Measurements from ENCODE around the gene KLHL41.

Gene KLHL41

GRCh38 chr2:169509298-169509885 is at the start of gene KLHL41:
KLHL41 (plus strand) TSS chr2:169509702; CDS start chr2:169509779, 77 bp downstream.
- no peak for DNase-seq

GRCh38 chr2:169461143-169461542 is 48.4 kb upstream of the KLHL41 start:
- no peak for DNase-seq

- DNase-seq: peak; percentile 71
These were observed 46.4 kb upstream of the KLHL41 start for GRCh38 chr2:169462896-169463695.

GRCh38 chr2:169464466-169464865 is 45.0 kb upstream of the KLHL41 start:
- no peak for DNase-seq

GRCh38 chr2:169464882-169465281 is 44.6 kb upstream of the KLHL41 start:
- DNase-seq: no peak

DNA sequence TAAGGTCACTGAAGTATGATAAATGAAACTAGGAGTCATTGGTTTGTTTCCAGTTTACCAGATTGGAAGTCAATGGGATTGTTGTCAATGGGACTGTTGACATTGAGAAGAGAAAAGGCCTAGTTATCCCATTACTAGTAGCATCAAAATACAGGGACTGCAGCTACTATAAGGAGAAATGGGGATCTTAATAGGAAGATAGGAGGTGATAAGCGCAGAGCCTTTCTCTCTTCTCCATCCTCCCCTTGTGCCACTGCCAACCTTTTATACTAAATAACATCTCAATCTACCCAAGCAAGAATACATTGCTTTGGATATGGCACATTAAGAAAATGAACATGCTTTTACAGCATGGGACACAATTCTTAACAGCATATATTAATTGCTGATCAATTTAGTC is 40.7 kb upstream of the KLHL41 start:
- DNase-seq: no peak

DNA sequence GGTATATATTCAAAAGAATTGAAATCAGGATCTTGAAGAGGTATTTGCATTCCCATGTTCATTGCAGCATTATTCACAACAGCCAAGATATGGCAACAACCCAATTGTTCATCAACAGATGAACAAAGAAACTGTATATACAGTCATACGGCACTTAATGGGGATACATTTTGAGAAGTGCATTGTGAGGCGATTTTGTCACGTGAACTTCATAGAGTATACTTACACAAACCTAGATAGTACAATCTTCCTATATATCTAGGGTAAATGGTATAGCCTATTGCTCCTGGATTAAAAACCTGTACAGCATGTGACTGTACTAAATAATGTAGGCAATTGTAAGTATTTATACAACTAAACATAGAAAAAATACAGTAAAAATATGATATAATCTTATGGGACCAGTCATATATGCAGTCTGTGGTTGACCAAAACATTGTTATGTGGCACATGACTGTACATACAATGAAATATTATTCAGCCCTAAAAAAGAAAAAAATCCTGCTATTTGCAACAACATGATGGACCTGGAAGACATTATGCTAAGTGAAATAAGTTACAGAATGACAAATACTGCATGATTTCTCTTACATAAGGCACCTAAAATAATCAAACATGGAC is 39.4 kb upstream of the KLHL41 start:
- no peak for DNase-seq

DNA sequence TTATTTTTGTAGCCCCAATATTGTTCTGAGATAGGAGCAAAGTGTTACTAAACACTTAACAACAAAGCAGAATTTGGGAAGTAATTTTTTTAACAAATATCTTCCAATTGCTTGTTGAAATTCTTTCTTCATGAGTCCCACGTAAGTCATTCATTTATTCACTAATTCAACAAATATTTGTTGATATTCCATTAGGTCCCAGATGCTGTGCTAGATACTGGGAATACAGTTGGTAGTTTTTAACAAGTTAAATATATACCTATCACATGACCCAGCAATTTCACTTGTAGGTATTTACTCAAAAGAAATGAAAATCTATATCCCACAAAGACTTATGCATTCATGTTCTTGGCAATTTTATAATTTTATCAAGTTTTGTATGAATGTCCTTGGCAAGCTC is 37.3 kb upstream of the KLHL41 start:
- DNase-seq: no peak

GRCh38 chr2:169476459-169476858 is 33.0 kb upstream of the KLHL41 start:
- DNase-seq: no peak

- DNase-seq: no peak
These were observed 31.2 kb upstream of the KLHL41 start for GRCh38 chr2:169478339-169478738.

DNA sequence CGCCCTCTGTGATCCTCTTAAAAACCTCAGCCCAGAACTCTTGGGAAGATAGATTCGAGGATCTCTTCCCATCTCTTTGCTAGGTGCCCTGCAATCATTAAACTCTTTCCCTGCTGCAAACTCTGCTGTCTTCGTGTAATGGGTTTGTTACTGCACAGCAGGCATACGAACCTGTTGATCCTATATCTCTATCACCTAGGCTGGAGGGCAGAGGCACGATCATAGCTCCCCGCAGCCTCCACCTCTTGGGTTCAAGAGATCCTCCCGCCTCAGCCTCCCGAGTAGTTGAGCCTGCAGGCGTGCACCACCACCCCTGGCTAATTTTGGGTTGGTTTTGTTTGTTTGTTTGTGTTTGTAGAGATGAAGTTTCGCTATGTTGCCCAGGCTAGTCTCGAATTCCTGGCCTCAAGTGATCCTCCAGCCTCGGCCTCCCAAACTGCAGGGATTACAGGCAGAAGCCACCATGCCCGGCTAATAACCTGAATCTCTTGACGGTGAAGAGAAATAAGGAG is 30.7 kb upstream of the KLHL41 start:
- DNase-seq: no peak

GRCh38 chr2:169479257-169480078 is 30.0 kb upstream of the KLHL41 start, which contains the start of gene BBS5:
BBS5 (plus strand) TSS chr2:169479494; CDS start chr2:169479554, 60 bp downstream.
- DNase-seq: peak; percentile 65

GRCh38 chr2:169480079-169480465 is 29.4 kb upstream of the KLHL41 start:
- no peak for DNase-seq

- no peak for DNase-seq
These were observed 23.8 kb upstream of the KLHL41 start for GRCh38 chr2:169485650-169486138.

DNA sequence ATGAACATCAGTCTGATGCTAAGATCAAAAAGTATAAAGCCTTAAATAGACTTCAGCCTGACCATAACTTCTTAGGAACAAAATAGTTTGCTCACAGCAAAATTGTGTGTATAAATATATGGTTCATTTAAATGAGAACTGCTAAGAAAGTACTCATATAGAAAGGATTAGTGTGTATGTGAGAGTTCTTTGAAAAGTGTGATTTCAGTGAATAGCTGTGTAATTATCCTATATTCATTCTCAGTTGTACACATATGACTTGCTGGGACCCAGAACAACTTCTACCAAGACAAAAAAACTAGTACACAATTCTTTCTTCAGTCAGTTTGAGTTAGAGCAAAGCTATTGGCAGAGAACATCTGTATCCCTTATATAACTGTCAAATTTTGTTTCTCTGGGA is 23.0 kb upstream of the KLHL41 start:
- no peak for DNase-seq

GRCh38 chr2:169490834-169491233 is 18.7 kb upstream of the KLHL41 start:
- no peak for DNase-seq

- no peak for DNase-seq
These were observed 18.1 kb upstream of the KLHL41 start for GRCh38 chr2:169491378-169491777.

DNA sequence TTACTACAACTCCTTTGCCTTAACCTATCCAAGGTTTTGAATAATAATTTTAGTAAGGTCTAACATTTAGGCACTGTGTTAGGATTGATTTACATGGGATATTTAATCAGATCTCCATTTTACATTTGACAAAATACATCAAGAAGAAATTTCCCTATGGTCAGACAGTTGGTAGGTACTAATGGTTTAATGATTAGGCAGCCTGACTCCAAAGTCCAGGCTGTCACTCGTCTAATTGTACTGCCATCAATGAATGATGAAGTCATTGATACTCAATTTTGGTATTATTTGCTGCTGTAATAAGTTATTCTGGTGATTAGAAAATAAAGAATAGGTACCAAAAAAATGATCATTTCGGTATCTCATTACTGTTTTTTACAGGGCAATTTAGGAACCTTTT is 16.1 kb upstream of the KLHL41 start:
- DNase-seq: no peak

DNA sequence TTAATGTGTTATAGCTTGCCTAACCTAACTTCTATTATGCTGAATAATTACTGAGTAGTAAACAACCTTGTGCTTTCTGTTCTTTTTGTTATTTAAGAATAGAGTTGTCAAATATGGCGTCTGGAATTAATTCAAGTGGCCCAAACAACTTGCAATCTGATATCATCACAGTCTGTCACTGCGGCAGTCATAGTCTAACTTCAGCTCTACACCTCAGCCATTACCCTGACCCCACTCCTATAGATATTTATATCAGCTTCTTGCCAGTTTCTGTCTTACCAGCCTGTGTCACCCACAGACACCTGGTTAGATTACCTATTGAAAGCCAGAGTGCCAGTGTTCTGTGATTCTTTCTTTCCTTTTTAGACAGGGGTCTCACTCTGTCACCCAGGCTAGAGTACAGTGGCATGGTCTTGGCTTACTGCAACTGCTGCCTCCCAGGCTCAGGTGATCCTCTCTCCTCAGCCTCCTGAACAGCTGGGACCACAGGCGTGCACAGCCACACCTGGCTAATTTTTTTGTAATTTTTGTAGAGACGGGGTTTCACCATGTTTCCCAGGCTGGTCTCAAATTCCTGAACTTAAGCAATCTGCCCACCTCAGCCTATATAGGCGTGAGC is 14.1 kb upstream of the KLHL41 start:
- no peak for DNase-seq

GRCh38 chr2:169504651-169505050 is 4.9 kb upstream of the KLHL41 start:
- no peak for DNase-seq

GRCh38 chr2:169507698-169508097 is 1.8 kb upstream of the KLHL41 start:
- peak; percentile 32 for DNase-seq

- no peak for DNase-seq
These were observed 453 bp downstream of the KLHL41 start for GRCh38 chr2:169509955-169510354.

Measured in amniotic stem cell (primary cell).